Measurements from ENCODE around the gene ACOX2. TPM values are rescaled to one million over a fixed set of nuclear protein-coding genes. Genes with fewer than 3 reads are reported as not detected.

ACOX2 gene
- total and polyA plus RNA-seq, 10 of the 15 experiments (the other 5 are each of a cell fraction or from before 2014, with no cell fraction given), result 0.72 TPM; not detected in 9

- H3K4me1 ChIP-seq (ENCODE audit: control insufficient read depth, insufficient read depth, low read length), result no peaks in the 10 kb centered on the region
- WGBS (ENCODE audit: insufficient coverage, insufficient replicate concordance, low lambda C conversion rate, missing lambda C conversion rate), result 12% methylated on average over 8 of the region's 8 CpGs
- CTCF ChIA-PET, result interaction anchor here (1.0 to 1.6 kb wide), 5 partner anchors 13 to 221 kb away, joined by 3 to 9 read pairs (median 4); partner anchors contain the start of genes HTD2 and RPP14
- H3K36me3 ChIP-seq (ENCODE audit: control insufficient read depth in 2 of 2, insufficient read depth in 2 of 2, low read length in 1 of 2), result no peaks in the 10 kb centered on the region
- SMC1A ChIA-PET (ENCODE audit: uncharacterized antibody, unreplicated experiment), result interaction anchor here (1.1 to 2.0 kb wide), 4 partner anchors 9 to 195 kb away, joined by 3 to 5 read pairs (median 4); no protein-coding TSS in a partner anchor
- H3K9ac ChIP-seq (ENCODE audit: control insufficient read depth, insufficient read depth, low read length), result no peak overlapping the region
- no peak overlapping the region for H3K4me3 ChIP-seq
- DNase-seq (ENCODE audit: low read depth, low spot score) (no peak), ATAC-seq (peak; percentile 85), FAIRE-seq (no peak)
- H2AFZ ChIP-seq (ENCODE audit: control insufficient read depth, low read depth, low read length), result no peak overlapping the region
- H3K27me3 ChIP-seq (replicated peaks in 1 of 2; ENCODE audit: control insufficient read depth in 2 of 2, insufficient read depth in 2 of 2, low read length in 1 of 2), result no peaks in the 10 kb centered on the region
- in situ Hi-C loops (cut with MboI), result no loop called here
- H3K27ac ChIP-seq (ENCODE audit: control insufficient read depth, insufficient read depth), result no peak overlapping the region
- no peak overlapping the region for H3K4me2 ChIP-seq (ENCODE audit: control insufficient read depth, insufficient read depth)
- intact Hi-C loops (cut with micrococcal nuclease; ENCODE audit: unreplicated experiment), result no loop called here
- RAD21 ChIA-PET (ENCODE audit: unreplicated experiment), result no interaction called here
- H3K79me2 ChIP-seq (ENCODE audit: control insufficient read depth, insufficient read depth, low read length), result no peaks in the 10 kb centered on the region
- BruUV-seq (replicated peaks), result no TSS peak
- POLR2A ChIA-PET, result no interaction called here
- H4K20me1 ChIP-seq (ENCODE audit: control insufficient read depth, insufficient read depth), result no peaks in the 10 kb centered on the region
- H3K9me3 ChIP-seq (replicated peaks; ENCODE audit: control insufficient read depth, insufficient read depth, low read length), result no peaks in the 10 kb centered on the region
- TF ChIP-seq GATAD2B (conservative IDR thresholded peaks at IDR 0.05; ENCODE audit: low read depth) (no peak), BCLAF1 (IDR thresholded peaks at IDR 0.05) (no peak), TARDBP (IDR thresholded peaks at IDR 0.05; ENCODE audit: borderline replicate concordance) (no peak), CBFB (IDR thresholded peaks at IDR 0.05; ENCODE audit: low read depth) (no peak), RAD51 (IDR thresholded peaks at IDR 0.05) (peak; percentile 95), USF1 (IDR thresholded peaks at IDR 0.05; ENCODE audit: borderline replicate concordance, extremely low read length, insufficient read depth, low read depth, low read length) (peak; percentile 78), NRF1 (conservative IDR thresholded peaks at IDR 0.05; ENCODE audit: low read depth, low read length) (no peak), ZNF384 (IDR thresholded peaks at IDR 0.05; ENCODE audit: borderline replicate concordance, low read depth, low read length) (no peak), MAX (IDR thresholded peaks at IDR 0.05; ENCODE audit: low read depth, low read length) (peak; percentile 55; the same call in 1 of the 2 replicates), SUZ12 (IDR thresholded peaks at IDR 0.05; ENCODE audit: unreplicated experiment) (no peak), YY1 (IDR thresholded peaks at IDR 0.05; ENCODE audit: low read depth, low read length) (no peak), SP1 (IDR thresholded peaks at IDR 0.05; ENCODE audit: low read depth, low read length) (no peak), KDM1A (IDR thresholded peaks at IDR 0.05; ENCODE audit: borderline replicate concordance) (no peak), IKZF1 (conservative IDR thresholded peaks at IDR 0.05) (0 out of 2 replicates have a peak, but pooled peaks have one; percentile 16), FOXK2 (IDR thresholded peaks at IDR 0.05) (no peak), KAT2A (conservative IDR thresholded peaks at IDR 0.05; ENCODE audit: control insufficient read depth, low read depth, low read length) (no peak), NFIC (IDR thresholded peaks at IDR 0.05; ENCODE audit: low read depth, low read length) (no peak), BHLHE40 (IDR thresholded peaks at IDR 0.05; ENCODE audit: borderline replicate concordance in 1 of 2, low read depth in 2 of 2, low read length in 1 of 2) (peak; percentile 59 to 92; a peak in 3 of 4 replicates), USF2 (IDR thresholded peaks at IDR 0.05; ENCODE audit: borderline replicate concordance, low read depth, low read length) (peak; percentile 53; the same call in 1 of the 2 replicates)
Observed at GRCh38 chr3:58520403-58521335, 16.3 kb downstream of the ACOX2 start.
